Endothelial cell of umbilical vein (primary cell): ENCODE measurements around the gene TREML4.

Experiments
- CTCF ChIP-seq, 2 donors: IDR thresholded peaks; 1 replicate in 1 of 2; 2 replicates in 1 of 2; pipeline ENCODE4 v1.5.1; 2011; ENCODE audit warnings: low read length in 2 of 2, mild to moderate bottlenecking in 2 of 2, moderate library complexity in 2 of 2, control low read depth in 1 of 2, inconsistent platforms in 1 of 2, low read depth in 1 of 2; ENCODE audit not compliant: insufficient read depth in 1 of 2; ENCODE audit errors: extremely low read depth in 1 of 2
- EZH2 ChIP-seq: IDR thresholded peaks from 2 replicates; pipeline ENCODE4 v1.6.1; 2012; ENCODE audit warnings: borderline replicate concordance, low read depth, mild to moderate bottlenecking, moderate library complexity, low read length, inconsistent platforms; ENCODE audit not compliant: severe bottlenecking
- FOS ChIP-seq: IDR thresholded peaks from 2 replicates; pipeline ENCODE4 v1.6.1; 2011; ENCODE audit warnings: mild to moderate bottlenecking, low read length, moderate library complexity, borderline replicate concordance; ENCODE audit not compliant: insufficient read depth
- GATA2 ChIP-seq: IDR thresholded peaks from 2 replicates; pipeline ENCODE4 v1.7.0; 2011; ENCODE audit warnings: low read depth, mild to moderate bottlenecking, moderate library complexity, mixed read lengths, low read length; ENCODE audit not compliant: insufficient read length, insufficient read depth
- JUN ChIP-seq: IDR thresholded peaks from 2 replicates; pipeline ENCODE4 v1.6.1; 2011; ENCODE audit warnings: borderline replicate concordance, low read depth; ENCODE audit not compliant: insufficient read length, insufficient read depth
- MAX ChIP-seq: IDR thresholded peaks from 2 replicates; pipeline ENCODE4 v1.6.1; 2011; ENCODE audit not compliant: insufficient read depth, insufficient read length
- MYC ChIP-seq: IDR thresholded peaks from one replicate; pipeline ENCODE4 v1.6.1; 2011; ENCODE audit warnings: mild to moderate bottlenecking, low read depth, low read length
- POLR2A ChIP-seq: IDR thresholded peaks from 2 replicates; pipeline ENCODE4 v1.6.1; 2012; ENCODE audit warnings: low read depth, mild to moderate bottlenecking, control low read depth, low read length
- POLR2AphosphoS5 ChIP-seq: IDR thresholded peaks from 2 replicates; pipeline ENCODE4 v1.6.1; 2012; ENCODE audit warnings: low read depth, mild to moderate bottlenecking, control low read depth, low read length, moderate library complexity; ENCODE audit not compliant: insufficient read depth

- no peak for TF ChIP-seq CTCF (IDR thresholded peaks at IDR 0.05; ENCODE audit: extremely low read depth in 1 of 2, insufficient read depth in 1 of 2, low read depth in 1 of 2, low read length in 2 of 2)
- no peak for TF ChIP-seq EZH2
- no peak for TF ChIP-seq POLR2A
- TF ChIP-seq MAX = no peak
- no peak for TF ChIP-seq MYC
- no peak for TF ChIP-seq JUN
- TF ChIP-seq FOS = no peak
- TF ChIP-seq POLR2AphosphoS5 = no peak
- TF ChIP-seq GATA2 = no peak
Measured at GRCh38 chr6:41194386-41194785, 33.8 kb upstream of the TREML4 start.
